ENCODE measurements around the gene PNPLA8.
"Not testable (repeated sequence)": the region's sequence is repeated elsewhere in the genome, so short reads cannot be mapped to it uniquely, and the experiment has no call there.

PNPLA8 gene

DNA sequence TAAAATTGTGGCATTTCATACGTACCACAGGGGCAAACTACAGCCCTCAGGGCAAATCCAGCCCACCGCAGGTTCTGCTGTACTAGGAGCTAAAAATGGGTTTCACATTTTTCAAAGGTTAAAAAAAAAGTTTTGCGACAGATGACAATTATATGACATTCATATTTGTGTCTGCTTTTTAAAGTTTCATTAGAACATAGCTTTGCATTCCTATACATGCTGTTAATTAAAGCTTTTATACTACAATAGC, 758 bp upstream of the PNPLA8 start:
- DNase-seq: no peak

DNA sequence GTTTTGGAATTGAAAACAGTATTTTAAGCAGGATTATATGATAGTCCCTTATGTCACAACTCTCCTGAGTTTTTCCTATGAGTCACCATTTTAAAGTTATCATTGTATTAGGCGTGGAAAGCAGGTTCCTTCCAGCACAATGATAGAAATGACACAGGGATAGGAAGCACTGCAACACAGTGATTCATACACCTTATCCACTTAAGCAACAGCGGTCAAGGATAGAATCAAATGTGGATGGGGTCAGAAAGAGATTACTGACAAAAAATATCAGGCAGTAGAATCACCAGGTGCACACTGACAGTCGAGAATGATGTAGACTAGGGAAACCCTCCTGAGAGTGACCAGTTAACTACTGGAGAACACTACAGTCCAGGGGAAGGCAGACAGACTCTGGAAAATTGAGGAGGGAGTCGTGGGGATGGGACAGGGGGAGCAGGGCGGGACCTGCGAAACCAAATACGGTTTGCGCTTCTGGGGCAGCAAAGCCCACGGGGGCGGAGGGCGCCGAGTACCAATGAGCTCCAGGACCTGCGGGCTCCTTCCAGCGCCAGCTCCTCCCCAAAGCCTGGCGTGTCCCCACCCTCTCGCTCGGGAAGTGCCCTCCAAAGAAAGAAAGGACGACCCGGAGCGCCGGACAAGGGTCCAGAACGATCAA, 479 bp downstream of the PNPLA8 start:
- DNase-seq: no peak

DNA sequence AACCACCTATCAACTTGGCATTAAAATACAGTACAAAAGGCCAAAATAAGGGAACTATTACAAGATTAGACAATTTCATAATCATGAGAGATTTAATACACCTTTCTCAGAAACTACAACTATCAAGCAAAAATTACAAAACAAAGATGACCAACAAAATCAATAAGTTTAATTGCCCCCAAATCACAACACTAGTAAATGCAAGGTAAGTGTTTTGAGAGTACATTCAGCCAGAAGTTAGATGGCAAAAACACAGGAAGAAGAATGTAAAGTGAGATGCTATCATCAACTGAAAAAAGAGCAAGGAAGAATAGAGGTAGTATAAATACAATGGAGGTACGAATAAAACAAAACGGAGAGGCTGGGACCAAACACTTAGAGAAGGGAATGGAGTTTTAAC, 3.2 kb downstream of the PNPLA8 start:
- no peak for DNase-seq

DNA sequence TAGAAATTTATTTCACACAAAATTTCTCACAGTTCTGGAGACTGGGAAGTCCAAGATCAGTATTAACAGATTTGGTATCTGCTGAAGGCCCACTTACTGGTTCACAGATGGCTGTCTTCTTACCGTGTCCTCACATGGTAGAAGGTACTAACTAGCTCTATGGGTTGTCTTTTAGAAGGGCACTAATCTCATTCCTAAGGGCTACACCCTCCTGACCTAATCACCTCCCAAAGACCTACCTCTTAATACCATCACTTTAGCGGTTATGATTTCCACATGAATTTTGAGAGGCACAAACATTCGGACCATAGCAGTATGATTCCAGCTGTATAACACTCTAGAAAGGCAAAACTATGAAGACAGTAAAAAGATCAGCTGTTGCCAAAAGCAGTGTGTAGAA, 8.0 kb downstream of the PNPLA8 start:
- no peak for DNase-seq

DNA sequence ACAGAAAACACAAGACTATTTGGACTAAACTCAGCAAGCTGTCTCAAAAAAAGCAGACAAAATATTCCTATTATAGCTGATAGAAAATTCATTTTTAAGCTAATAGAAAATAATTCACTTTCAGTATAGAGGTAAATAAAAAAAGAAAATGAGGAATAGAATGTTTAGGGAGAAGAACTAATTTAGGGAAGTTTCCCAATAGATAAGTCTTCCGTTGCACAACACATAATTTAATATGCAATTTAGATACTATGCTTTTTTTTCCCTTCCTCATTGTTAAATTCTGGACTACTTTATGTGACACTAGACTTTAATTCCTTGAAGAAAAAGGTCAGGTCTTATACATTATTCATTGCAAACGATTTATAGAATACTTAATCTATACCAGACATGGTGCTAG, 10.3 kb downstream of the PNPLA8 start:
- DNase-seq: no peak

DNA sequence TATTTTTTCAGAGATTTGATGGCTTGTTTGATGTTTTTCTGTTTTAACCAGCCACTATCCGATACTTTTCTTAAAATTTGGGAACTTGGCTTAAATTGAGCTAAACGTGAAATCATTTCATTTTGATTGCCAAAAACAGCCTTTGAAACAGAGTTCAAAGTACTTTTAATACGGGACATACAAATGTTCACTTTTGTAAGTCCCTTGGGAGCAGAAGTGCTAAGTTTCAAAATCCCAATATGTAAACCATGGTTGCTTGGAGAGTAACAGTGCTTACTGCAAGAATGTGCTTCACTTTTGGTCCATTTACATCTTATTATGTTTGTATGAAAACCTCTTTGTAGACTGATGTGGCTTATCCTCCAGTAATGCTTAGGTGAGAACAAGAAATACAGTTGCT, 10.9 kb downstream of the PNPLA8 start:
- DNase-seq: no peak

DNA sequence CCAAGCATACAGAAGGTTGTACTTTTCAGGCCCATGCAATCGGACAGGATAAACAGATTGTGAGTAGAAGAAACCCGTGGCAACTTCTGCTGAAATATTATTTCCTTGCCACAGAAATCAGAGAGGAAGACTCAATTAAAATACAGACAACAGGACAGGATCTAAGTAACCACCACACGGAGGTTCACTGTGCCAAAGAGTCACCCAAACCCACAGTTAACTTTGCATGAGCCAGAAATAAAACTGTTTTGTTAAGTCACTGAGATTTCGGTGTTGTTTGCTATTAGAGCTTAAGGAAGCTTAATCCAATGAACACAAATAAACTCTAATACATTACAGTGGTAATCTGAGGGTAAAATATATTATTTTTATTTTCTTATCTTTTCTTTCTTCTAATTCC, 14.0 kb downstream of the PNPLA8 start:
- DNase-seq: no peak

DNA sequence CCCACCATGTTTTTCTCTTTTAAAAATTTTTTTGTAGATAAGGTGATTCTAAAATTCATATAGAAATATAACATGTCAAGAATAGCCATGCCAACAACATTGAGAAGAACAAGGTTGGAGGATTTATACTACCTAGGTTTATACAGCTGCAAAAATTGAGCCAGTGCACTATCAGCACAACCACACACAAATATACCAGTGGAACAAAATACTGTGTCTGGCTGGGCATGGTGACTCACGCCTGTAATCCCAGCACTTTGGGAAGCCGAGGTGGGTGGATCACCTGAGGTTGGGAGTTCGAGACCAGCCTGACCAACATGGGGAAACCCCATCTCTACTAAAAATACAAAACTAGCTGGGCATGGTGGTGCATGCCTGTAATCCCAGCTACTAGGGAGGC, 21.4 kb downstream of the PNPLA8 start:
- not testable (repeated sequence) for DNase-seq

DNA sequence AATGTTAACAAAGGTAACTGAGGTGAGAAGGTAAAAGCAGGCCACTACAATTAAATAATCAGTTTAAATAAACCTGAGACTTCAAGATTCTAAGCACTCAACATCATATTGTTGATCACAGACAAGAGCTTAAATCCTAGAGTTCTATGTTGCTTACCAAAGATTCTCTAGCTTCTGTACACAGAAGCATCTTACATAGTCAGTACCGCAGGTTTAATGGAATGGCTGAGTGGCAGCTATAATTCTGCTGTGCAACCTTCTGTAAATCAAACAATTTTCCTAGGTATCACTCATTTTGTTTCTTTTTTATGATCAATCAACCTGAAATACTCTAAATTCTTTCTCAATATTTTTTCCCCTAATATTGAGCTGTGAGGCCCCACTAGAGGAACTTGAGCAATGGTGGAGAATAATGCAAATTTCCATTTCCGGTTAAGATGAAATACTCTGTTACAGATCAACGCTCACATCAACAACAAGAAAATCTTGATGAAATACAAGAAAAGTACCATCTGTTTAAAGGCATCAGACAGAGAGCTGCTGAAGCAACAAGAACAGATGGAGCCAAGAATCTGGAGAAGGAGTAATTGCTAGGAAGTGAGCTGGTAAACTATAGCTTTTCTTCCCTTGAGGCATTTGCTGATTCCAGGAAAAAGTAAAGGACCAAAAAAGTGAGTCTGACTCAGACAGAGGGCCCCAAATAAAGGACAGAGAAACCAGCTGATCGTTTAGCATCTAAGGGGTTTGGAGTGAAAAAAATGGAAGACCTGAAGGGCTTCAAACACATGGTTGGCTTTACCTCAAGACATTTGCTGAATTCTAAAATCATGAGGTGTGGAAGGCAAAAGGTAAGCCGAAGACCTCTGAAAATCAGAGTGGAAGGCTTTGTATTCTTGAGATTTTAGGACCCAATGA, 22.6 kb downstream of the PNPLA8 start:
- no peak for DNase-seq

DNA sequence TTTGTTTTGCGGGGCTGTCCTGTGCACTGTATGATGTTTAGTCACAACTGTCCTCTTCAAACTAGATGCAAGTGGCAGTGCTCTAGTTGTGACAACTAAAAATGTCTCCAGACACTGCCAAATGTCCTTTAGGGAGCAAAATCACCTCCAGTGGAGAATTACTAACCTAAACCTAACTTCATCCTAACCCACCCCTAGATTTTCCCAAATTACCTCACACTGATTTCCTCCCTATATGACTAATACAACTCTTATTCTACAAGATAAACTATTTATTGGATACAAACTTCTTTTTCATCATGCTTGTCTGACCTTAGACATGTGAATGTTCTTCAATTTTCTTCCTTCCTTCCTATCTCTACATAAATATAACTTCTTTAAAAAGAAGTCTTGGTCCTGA, 26.4 kb downstream of the PNPLA8 start:
- DNase-seq: no peak

DNA sequence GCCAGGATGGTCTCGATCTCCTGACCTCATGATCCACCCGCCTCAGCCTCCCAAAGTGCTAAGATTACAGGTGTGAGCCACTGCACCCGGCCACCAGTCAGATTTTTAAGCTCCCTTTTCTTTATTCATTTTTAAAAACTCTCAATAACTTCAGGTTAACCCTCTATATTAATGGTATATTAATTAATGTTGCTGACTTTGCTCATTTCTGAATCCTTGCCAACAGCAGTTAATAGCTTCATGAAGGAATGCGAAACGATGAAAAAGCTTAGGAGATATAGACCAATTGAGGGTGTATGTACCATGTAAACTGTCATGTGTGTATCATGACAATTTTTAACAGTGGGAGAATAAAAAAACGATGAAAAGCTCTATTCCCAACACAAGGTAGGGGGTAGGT, 27.5 kb downstream of the PNPLA8 start:
- no peak for DNase-seq

DNA sequence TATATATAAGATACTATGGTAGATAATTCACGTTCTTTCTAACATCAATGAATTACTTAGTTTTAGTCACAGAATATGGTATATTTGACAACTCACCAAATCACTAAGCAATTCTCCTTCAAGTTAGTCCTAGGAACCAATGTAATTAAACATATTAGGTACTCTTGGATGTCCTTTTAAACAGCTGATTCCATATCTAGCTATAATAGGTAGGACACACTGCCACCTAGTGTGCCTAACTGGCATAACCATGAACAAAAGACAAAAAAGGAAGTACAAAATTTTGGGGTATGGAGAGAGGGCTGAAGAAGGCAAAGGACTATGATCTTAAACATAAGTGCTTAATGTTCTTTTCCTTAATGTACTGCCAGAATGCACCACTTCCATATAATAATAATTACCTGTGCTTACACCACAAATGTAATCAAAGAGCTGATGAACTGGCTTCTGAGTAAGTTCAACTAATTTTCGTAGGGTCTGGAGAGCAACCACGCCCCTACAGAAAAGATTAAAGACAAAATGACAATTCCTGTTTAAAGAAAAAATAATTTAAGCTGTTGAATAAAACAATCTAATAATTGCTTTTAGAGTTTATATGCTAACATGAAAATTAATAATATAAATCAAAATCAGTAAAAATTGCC, 28.7 kb downstream of the PNPLA8 start:
- DNase-seq: no peak

DNA sequence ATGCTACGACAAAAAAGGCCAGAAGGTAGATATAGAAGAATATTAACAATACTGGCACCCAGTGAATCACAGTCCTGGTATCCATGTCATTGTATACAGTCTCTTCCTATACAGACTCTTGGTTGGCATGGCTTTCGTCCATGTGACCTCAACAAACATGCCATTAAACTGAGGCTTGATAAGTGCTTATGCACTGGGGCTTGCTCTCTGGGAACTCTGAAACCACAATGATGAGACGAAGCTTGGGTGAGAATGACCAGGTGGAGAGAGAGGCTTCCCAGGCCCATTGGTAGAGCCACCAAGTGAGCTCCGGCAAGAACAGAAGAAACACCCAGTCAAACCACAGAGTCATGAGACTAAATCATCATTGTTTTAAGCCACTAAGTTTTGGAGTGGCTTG, 33.2 kb downstream of the PNPLA8 start:
- no peak for DNase-seq

DNA sequence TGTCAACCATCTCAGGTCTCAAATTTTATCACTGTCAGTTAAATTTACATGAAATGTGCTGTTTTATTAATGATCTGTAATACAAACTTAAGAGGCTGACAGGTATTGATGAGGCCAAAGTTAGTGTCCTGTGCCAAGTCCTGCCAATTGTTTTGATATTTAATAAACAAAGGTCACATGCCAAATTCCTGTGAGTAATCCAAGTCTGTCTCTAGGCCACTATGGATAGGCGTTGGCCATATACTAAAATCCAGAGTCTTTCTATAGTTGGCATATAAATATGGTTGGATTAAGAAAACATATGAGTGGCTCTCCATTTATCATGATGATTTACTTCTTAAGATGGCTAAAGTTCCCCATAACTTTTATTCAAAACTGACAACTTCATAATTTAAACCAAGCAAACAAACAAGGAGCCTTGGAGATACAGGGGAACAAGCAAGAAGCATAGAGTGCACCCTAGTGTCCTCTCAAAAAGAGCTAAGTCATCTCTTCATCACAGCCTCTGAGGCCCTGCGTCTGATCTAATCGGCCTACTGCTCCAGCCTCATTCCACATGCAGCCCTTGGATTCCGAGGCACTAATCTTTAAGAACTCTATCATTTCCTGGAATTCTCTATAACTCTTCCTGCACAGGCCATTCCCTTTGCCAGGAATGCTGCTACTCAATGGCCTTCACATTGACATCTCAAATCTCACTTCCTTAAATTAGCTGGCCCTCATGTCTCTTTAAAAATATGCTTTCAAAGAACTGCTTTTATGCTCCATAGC, 37.0 kb downstream of the PNPLA8 start:
- DNase-seq: no peak

DNA sequence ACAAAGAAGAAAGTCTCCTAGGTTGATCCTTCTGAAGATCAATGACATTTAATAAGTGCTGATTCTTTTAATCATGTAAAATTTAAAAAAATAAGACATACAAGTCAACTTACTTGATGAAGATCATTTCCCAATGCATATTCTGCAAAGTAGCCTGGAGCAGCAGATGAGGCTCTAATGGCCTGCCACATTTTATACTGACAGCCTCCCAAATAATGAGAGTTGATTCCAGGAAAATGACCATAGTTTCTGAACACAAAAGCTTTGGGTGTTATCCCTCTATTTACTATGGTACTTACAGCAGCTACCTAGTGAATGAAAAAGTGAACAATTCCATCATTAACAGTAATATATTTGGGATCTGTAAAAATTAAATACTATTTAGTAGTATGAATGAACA, 38.3 kb downstream of the PNPLA8 start:
- no peak for DNase-seq

DNA sequence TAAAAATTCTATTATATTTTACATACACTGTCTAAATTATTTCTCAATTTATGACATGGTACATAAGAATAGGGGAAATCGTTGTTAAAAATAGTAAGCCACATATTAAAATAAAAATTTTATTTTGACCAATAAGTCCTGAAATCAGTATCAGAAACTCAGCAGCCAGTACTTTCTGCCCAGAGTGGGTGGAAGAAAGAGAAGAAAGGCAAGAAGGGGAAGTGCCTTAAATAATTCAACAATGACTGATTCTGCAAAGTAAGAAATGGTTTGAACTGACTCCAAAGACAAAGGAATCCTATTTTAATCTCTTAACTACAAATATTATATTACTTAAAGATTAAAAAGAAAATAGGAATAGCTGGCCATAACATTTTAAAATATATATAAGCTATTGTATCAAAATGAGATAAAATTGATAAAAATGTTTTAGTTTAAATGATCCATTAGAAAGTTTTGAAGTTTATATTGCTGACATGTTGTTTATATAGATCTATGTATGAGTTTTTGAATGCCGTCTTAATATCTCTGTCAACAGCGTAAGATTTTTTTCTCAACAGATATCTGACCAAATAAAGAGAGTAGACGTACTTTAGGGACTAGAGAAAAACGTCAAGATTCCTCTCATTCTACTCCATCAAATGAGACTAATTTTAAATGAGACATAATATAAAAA, 39.5 kb downstream of the PNPLA8 start:
- DNase-seq: no peak

DNA sequence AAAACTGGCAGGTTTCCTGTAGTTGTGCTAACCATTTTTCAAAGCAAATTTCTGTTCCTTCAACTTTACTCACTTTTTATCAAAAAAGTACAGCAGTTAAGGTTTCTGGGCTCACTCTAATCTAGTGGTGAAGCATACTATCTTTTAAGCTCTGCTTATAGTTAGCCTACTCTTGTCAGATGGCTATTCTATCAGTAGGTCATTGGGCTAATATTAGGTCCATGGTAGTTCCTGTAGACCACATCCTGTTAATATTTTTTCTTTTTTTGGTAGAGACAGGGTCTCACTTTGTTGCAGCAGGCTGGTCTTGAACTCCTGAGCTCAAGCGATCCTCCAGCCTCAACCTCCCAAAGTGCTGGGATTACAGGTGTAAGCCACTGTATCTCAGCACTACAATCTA, 41.8 kb downstream of the PNPLA8 start:
- no peak for DNase-seq

DNA sequence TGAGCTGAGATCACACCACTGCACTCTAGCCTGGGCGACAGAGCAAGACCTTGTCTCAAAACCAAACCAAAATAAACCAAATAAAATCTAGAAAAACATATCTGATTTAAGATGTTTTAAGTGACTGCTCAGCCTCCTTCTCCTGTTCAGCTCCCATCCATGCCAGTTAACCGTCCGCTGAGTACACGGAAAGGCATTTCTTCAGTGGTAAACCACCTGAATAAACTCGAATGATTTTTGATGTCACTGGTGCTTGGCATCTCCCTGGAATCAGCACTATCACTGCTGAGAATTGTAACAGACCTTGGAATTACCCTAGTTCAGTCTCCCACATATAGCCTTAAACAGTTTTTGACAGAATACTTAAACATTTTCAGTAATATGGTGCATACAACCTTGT, 45.6 kb downstream of the PNPLA8 start:
- no peak for DNase-seq

DNA sequence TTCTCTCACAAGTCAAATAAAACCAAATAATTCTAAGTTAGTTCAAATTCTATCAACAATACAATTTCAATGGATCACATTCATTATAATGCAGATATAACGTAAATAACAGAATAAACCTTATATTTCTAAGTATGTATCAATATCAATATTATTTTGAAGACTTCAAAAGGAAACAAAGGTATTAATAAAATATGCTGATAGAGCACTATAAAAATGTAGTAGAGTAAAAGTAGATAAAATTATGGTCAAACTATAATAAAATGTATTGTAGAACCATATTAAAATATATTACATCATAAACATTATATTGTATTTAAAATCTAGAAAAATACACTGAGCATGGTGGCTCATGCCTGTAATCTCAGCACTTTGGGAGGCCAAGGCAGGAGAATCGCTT, 46.2 kb downstream of the PNPLA8 start:
- DNase-seq: no peak

DNA sequence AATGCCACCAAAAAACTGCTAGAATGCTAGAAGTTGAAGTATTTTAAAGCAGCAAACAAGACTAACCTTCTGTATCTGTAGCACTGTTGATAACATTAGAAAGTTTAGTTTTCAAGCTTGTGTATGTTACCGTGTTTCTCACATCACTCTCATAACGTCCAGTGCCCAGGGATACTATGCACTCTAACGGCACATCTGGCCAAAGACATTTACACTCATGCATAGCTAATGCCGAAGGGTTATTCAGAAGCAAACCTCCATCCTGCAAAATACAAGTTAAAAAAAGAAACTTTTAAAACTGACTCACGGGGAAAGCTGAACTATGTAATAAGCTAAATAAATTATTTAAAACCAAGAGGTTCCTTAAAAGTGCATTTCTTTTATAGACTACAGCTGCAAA, 46.8 kb downstream of the PNPLA8 start:
- no peak for DNase-seq

DNA sequence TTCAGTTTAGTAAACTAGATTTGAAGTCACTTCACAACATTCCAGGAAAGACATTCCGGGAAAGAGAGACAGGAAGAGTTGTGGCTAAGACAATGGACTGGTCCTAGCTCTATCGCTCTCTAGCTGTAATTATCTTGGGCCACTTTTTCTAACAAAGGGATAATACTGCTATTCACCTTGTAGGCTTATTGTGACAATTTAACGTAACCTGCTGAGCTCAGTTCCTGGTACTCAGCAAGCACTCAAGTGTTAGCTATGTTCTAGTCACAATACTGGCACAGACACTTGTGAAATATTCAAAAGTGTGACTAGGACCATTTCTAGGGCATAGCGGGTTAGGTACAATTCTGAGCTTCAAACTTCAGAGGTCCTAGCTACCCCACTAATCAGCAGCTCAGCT, 57.7 kb downstream of the PNPLA8 start:
- DNase-seq: no peak

DNA sequence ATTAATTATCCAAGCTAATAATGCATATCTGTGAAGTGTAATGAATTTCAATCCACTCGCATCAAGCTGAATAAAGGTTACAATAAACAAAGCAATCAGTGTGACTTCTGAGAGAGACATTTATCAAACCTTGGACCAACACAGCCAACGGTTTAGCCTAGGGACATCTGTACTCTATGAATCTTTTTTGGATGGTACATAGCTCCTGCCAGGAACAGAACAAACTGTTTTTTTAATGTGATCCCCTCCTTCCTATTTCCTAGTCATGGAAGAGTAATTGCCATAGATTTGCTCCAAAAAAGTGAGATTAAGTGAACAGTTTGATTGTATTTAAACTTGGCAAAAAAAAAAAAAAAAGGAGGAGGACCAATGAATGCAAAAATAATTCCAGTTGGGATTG, 58.5 kb downstream of the PNPLA8 start:
- no peak for DNase-seq

DNA sequence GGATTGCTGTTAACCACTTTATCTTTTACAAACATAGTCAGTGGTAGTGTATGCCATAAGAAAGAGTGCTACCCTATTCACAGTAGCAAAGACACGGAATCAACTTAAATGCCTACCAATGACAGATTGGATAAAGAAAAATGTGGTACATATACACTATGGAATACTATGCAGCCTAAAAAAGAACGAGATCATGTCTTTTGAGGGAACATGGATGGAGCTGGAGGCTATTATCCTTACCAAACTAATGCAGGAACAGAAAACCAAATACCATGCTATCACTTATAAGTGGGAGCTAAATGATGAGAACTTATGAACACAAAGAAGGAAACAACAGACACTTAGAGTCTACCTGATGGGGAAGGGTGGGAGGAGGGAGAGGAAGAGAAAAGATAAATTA, 59.6 kb downstream of the PNPLA8 start:
- not testable (repeated sequence) for DNase-seq
